GM10248 (cell line): ENCODE measurements around the gene FGF14.

Experiments used
- CTCF ChIA-PET: fragments of 300-600 bp; sonication (Branson Sonifier 250); formaldehyde crosslinking; extraction: SDS; loops from one replicate; lab custom pipeline; 2021; ENCODE audit warnings: antibody characterized with exemption; lab: Yijun Ruan, JAX
- POLR2A ChIA-PET: fragments of 350-650 bp; sonication (Branson Sonifier 250); formaldehyde crosslinking; extraction: SDS; loops from one replicate; lab custom pipeline; 2020; ENCODE audit warnings: antibody characterized with exemption; lab: Yijun Ruan, JAX
- DNase-seq: peaks from one replicate; pipeline ENCODE4 v3.0.0; 2012; ENCODE audit errors: extremely low spot score
- TF ChIP-seq, protein P1 (sequence below): IDR thresholded peaks from 2 replicates; pipeline ENCODE4 v1.5.1; 2012; ENCODE audit warnings: mild to moderate bottlenecking, low read depth; ENCODE audit errors: extremely low read depth, missing control alignments, control extremely low read depth

The FGF14 gene

DNA sequence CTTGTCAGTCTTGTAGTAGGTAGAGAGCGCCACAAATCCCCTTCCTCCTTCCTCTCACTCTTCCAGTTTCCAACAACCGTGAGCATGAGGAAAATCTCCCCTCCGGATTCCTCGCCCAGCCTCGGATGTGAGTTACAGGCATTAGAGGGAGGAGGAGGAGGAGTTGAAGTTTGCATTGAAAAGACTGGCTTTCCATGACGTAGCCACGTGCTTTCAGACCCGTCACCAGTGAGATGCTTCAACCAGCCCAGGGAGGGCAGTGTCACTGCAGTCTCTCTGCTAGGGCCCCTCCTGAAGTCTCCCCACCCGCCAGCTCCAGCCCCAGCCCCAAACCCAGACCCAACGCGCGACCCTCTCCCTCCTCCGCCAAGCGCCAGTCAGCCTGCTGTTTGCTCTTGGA lies 442 bp upstream of the FGF14 start:
- ChIA-PET POLR2A (no interaction called here), CTCF (interaction anchor here (1.0 kb wide), 1 partner anchor 16 kb away, joined by 3 read pairs; no protein-coding TSS in a partner anchor)
- TF ChIP-seq, protein P1, sequence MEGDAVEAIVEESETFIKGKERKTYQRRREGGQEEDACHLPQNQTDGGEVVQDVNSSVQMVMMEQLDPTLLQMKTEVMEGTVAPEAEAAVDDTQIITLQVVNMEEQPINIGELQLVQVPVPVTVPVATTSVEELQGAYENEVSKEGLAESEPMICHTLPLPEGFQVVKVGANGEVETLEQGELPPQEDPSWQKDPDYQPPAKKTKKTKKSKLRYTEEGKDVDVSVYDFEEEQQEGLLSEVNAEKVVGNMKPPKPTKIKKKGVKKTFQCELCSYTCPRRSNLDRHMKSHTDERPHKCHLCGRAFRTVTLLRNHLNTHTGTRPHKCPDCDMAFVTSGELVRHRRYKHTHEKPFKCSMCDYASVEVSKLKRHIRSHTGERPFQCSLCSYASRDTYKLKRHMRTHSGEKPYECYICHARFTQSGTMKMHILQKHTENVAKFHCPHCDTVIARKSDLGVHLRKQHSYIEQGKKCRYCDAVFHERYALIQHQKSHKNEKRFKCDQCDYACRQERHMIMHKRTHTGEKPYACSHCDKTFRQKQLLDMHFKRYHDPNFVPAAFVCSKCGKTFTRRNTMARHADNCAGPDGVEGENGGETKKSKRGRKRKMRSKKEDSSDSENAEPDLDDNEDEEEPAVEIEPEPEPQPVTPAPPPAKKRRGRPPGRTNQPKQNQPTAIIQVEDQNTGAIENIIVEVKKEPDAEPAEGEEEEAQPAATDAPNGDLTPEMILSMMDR: no peak
- DNase-seq: peak; percentile 27

DNA sequence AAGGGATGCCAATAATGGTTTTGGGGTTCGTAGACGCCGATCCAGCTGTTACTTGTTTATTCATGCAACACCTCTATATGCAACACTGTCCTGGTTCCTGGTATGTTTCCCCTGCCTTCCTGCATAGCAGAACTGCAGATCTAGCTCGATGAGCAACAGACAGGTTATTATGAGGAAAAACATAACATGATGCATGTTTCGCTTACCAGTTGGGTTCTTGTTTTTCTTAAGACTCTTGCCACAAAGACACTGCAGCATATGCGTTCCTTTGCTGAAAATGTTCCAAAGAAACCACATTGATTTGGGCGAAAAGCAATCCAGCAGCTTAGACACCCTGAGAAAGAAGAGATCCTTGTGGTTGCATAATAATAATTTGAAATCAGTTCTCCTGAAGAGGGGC lies 583 bp downstream of the FGF14 start:
- CTCF ChIA-PET: interaction anchor here (0.6 kb wide), 1 partner anchor 56 kb away, joined by 3 read pairs; no protein-coding TSS in a partner anchor
- POLR2A ChIA-PET: interaction anchor here (0.6 kb wide), 1 partner anchor 9 kb away, joined by 3 read pairs; no protein-coding TSS in a partner anchor
- TF ChIP-seq, protein P1: no peak
- DNase-seq: no peak

DNA sequence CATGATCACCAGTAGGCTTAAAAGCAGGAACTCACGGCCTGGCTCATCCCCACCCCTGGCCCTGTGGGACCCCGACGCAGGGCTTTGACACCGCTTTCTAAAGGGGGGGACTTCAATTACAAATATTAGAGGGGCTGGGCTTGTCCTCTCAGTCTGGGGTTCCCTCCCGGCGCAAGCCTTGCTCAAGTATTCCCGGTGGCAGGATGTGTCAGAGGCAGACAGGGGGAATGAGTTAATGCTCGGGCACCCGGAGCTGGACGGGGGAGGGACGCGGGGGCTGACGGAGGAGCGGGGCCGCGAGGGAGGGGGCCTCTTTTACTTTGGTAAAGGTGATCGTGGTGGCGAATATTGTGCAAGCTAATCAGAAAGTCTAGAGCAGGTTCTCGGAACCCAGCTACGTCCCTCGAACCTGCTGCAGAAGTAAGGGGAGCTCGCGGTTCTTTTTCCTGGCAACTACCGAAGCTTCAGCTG lies 1.1 kb downstream of the FGF14 start:
- DNase-seq: no peak
- CTCF ChIA-PET: interaction anchor here (0.6 to 1.4 kb wide), 2 partner anchors 55 to 57 kb away, joined by 3 to 4 read pairs; no protein-coding TSS in a partner anchor
- POLR2A ChIA-PET: interaction anchor here (0.6 kb wide), 1 partner anchor 8 kb away, joined by 3 read pairs; no protein-coding TSS in a partner anchor
- TF ChIP-seq, protein P1: no peak

DNA sequence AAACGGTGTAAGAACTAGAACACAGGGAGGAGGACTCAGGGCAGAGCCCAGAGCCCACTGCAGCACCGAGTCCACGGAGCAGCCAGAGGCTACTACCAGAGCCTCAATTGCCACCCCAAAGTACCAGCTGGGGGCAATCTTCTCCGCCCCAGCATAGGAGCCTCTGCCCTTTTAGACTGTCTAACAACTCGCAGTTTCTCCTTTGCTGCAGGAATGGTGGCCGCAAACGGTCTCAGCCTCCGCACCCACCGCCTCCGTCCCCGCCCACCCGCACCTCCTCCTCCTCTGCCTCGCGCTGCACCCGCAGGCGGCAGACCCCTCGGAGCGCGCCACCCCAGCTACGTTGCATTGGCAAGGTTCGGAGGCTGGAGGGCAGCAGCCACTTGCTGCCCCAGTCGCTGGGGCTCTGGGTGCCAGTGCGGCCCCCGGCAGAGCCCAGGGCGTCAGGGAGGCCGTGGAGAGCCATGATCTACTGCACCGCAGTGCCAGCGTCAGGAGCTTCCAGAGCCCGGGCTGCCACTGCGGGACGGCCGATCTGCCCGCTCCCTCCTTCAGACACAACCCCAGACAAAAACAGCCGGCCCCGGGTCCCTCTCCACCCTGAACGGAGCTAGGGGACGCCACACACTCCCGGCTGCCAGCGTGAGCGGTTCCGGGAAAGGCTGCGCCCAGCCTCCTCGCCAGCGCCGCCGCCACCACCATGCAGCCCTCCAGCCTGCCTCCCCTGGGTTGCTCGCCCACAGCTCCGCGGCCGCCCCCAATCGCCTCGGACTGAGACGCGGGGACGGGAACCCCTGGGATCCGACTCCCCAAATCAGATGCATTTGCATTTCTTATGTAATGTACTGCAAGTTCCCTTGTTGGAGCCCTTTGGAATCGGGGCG lies 1.8 kb downstream of the FGF14 start:
- TF ChIP-seq, protein P1: no peak
- POLR2A ChIA-PET: no interaction called here
- peak; percentile 32 for DNase-seq
- CTCF ChIA-PET: interaction anchor here (1.4 to 1.5 kb wide), 2 partner anchors 55 to 57 kb away, joined by 4 read pairs; no protein-coding TSS in a partner anchor

DNA sequence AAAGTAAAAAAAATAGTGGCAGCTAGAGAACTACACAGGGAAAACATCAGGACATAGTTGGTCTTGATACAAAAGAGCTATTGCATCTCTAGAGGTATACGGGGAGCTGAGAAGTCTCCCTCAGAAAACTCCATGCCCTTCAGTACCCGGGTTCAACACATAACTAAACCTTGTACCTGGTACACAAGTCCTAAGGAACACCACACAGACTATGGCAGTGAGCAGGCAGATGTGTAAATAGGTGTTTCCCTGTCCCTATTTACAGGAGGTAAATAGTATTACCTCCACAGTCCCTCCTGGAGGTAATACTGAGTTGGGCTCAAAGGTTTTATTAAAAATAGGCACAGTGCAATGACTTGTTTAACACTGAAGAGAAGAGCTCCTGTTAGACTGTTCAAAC lies 5.9 kb downstream of the FGF14 start:
- DNase-seq: no peak
- POLR2A ChIA-PET: no interaction called here
- CTCF ChIA-PET: interaction anchor here (3.7 kb wide), 1 partner anchor 10 kb away, joined by 15 read pairs; no protein-coding TSS in a partner anchor
- TF ChIP-seq, protein P1: no peak

DNA sequence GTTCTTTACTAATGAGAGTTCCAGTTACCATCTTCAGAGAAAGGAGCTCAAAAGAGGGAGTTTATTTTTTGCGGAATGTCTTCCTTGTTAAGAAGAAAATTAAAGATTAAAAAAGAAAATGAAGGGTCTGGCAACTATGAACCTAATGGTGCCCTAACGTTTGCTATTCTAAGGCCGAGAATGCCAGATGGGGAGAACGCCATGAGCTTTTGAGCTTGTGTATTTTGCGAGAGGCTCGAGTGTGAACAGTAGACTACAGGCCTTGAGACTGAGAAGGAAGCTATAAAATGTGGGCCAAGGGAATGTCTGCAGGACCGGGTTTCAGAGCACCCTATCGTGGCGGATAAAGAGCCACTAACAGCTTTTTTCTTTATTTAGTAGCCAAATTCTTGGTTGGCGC lies 6.7 kb downstream of the FGF14 start:
- ChIA-PET POLR2A (no interaction called here), CTCF (interaction anchor here (1.1 to 3.7 kb wide), 2 partner anchors 11 to 197 kb away, joined by 3 to 15 read pairs; no protein-coding TSS in a partner anchor)
- DNase-seq: no peak

More for the DNA sequence above, 6.7 kb downstream of the FGF14 start:
- TF ChIP-seq, protein P1: no peak
